ENCODE measurements around the gene VPS8.
"Not testable (repeated sequence)": the region's sequence is repeated elsewhere in the genome, so short reads cannot be mapped to it uniquely, and the experiment has no call there.

The VPS8 gene

DNA sequence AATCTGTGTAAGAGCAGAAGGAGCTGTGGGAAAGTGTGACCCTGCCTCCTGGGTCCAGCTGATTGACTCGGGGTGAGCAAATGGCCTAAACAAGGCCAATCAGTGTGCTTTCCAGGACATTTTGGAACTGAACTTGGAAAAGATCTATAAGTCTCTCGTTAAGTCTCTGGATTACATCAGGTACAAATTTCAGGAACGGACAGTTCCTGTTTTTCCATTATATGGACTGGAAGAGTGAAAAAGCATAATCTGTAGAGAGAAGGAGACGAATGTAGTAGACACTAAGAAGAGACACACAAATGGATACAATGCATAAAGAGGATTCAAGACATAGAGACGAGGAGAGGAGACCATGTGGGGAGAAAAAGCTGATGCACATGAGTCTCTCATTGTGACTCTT is 173.6 kb downstream of the VPS8 start:
- CTCF ChIA-PET = no interaction called here
- TF ChIP-seq BHLHE40 (IDR thresholded peaks at IDR 0.05; ENCODE audit: borderline replicate concordance) (no peak), SP1 (IDR thresholded peaks at IDR 0.05) (no peak), FOXA1 (IDR thresholded peaks at IDR 0.05) (no peak), SUZ12 (IDR thresholded peaks at IDR 0.05) (no peak), ELF4 (IDR thresholded peaks at IDR 0.05) (no peak), CTBP1 (IDR thresholded peaks at IDR 0.05; ENCODE audit: borderline replicate concordance) (no peak), LEF1 (IDR thresholded peaks at IDR 0.05; ENCODE audit: borderline replicate concordance) (no peak), FOXK2 (IDR thresholded peaks at IDR 0.05) (no peak), HDGF (IDR thresholded peaks at IDR 0.05; ENCODE audit: borderline replicate concordance) (no peak), ZNF384 (IDR thresholded peaks at IDR 0.05) (no peak), TARDBP (IDR thresholded peaks at IDR 0.05) (no peak), NFRKB (IDR thresholded peaks at IDR 0.05) (no peak)
- TF ChIP-seq, protein P1, sequence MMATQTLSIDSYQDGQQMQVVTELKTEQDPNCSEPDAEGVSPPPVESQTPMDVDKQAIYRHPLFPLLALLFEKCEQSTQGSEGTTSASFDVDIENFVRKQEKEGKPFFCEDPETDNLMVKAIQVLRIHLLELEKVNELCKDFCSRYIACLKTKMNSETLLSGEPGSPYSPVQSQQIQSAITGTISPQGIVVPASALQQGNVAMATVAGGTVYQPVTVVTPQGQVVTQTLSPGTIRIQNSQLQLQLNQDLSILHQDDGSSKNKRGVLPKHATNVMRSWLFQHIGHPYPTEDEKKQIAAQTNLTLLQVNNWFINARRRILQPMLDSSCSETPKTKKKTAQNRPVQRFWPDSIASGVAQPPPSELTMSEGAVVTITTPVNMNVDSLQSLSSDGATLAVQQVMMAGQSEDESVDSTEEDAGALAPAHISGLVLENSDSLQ (IDR thresholded peaks at IDR 0.05) = no peak
- POLR2A ChIA-PET = no interaction called here
- DNase-seq (ENCODE audit: extremely low spot score) = no peak

DNA sequence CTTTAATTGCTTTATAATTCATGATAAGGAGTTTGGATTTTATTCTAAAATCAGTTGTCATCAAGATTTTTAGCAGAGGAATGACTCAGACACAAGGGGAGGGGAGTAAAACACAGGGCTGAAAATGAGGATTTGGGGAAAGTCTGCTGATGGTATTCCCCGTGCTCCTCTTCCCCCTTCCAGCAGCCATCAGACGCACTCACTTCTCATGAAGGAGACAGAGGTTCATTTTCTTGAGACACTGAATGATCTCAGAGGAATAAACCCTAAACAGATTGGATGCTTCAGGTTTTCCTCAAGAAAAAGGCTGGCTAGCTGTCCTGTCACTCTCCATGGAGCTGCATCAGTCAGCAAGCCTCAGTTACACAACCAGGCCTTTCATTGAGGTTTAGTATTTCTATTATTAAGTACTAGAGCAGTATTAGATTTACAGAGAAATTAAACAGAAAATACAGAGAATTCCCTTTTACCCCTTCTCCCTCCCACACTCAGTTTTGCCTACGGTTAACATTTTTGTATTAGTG is 174.5 kb downstream of the VPS8 start:
- TF ChIP-seq LEF1 (IDR thresholded peaks at IDR 0.05; ENCODE audit: borderline replicate concordance) (no peak), TARDBP (IDR thresholded peaks at IDR 0.05) (no peak), BHLHE40 (IDR thresholded peaks at IDR 0.05; ENCODE audit: borderline replicate concordance) (no peak), ZNF384 (IDR thresholded peaks at IDR 0.05) (no peak), HDGF (IDR thresholded peaks at IDR 0.05; ENCODE audit: borderline replicate concordance) (no peak), FOXK2 (IDR thresholded peaks at IDR 0.05) (no peak), SUZ12 (IDR thresholded peaks at IDR 0.05) (no peak), FOXM1 (IDR thresholded peaks at IDR 0.05; ENCODE audit: borderline replicate concordance) (no peak), ELF4 (IDR thresholded peaks at IDR 0.05) (no peak), FOXA1 (IDR thresholded peaks at IDR 0.05) (no peak), ARNT (IDR thresholded peaks at IDR 0.05) (no peak), NFRKB (IDR thresholded peaks at IDR 0.05) (no peak)
- DNase-seq (ENCODE audit: extremely low spot score) = no peak
- CTCF ChIA-PET = no interaction called here
- POLR2A ChIA-PET = no interaction called here

DNA sequence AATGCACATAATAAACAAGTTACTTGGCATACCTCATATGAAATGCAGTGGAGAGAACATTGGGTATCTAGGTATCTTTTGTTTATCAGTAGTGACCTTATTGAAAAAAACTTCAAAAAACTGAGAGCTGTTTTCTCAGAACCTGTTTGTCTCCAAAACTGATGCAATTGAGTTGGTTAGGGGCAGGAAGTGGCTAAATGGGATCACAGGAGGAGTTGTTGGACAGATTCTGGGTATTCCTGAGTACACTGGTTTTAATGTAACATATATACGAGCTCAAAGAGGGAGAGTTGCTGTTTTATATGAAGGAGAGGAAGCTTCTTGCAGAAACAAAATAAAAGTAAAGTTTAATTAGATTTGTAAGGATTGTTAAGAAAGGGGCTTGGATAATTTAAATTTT is 181.4 kb downstream of the VPS8 start:
- ChIA-PET POLR2A (no interaction called here), CTCF (no interaction called here)
- DNase-seq (ENCODE audit: extremely low spot score) = no peak
- no peak for TF ChIP-seq LEF1 (IDR thresholded peaks at IDR 0.05; ENCODE audit: borderline replicate concordance)

DNA sequence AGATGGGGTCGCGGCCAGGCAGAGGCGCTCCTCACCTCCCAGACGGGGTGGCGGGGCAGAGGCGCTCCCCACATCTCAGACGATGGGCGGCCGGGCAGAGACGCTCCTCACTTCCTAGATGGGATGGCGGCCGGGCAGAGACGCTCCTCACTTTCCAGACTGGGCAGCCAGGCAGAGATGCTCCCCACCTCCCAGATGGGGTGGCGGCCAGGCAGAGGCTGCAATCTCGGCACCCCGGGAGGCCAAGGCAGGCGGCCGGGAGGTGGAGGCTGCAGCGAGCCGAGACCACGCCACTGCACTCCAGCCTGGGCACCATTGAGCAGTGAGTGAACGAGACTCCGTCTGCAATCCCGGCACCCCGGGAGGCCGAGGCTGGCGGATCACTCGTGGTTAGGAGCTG is 191.9 kb downstream of the VPS8 start:
- DNase-seq (ENCODE audit: extremely low spot score); POLR2A ChIA-PET; CTCF ChIA-PET: not testable (repeated sequence)

DNA sequence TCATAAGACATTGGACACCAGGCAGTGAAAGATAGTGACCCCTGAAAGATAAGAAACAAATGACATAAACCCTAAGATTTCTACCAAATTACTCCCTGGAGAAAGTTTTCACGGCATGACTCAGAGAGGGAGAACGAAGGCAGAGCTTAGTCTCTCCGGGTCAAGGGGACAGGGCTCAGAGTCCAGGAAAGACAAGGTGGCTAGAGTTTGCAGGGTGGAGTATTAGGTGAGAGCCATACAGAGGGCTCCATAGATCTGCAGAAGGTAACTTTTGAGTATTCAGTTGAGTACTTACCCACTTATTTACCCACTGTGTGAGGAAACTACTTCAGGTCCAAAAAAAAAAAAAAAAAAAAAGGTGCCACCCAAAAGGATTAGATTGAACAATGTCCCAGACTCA is 197.7 kb downstream of the VPS8 start:
- DNase-seq (ENCODE audit: extremely low spot score) = no peak
- ChIA-PET CTCF (interaction anchor here (0.6 kb wide), 1 partner anchor 20 kb away, joined by 3 read pairs; no protein-coding TSS in a partner anchor), POLR2A (no interaction called here)
- no peak for TF ChIP-seq FOXM1 (IDR thresholded peaks at IDR 0.05; ENCODE audit: borderline replicate concordance)
- no peak for TF ChIP-seq TARDBP (IDR thresholded peaks at IDR 0.05)
- TF ChIP-seq L3MBTL2 (conservative IDR thresholded peaks at IDR 0.05) = no peak
- no peak for TF ChIP-seq LEF1 (IDR thresholded peaks at IDR 0.05; ENCODE audit: borderline replicate concordance)
- no peak for TF ChIP-seq FOXA1 (IDR thresholded peaks at IDR 0.05)
- TF ChIP-seq FOXK2 (IDR thresholded peaks at IDR 0.05) = no peak
- TF ChIP-seq ARNT (IDR thresholded peaks at IDR 0.05) = no peak
- no peak for TF ChIP-seq ZNF384 (IDR thresholded peaks at IDR 0.05)
- no peak for TF ChIP-seq NFRKB (IDR thresholded peaks at IDR 0.05)
- TF ChIP-seq ELF4 (IDR thresholded peaks at IDR 0.05) = no peak
- TF ChIP-seq BHLHE40 (IDR thresholded peaks at IDR 0.05; ENCODE audit: borderline replicate concordance) = no peak
- TF ChIP-seq SUZ12 (IDR thresholded peaks at IDR 0.05) = no peak

DNA sequence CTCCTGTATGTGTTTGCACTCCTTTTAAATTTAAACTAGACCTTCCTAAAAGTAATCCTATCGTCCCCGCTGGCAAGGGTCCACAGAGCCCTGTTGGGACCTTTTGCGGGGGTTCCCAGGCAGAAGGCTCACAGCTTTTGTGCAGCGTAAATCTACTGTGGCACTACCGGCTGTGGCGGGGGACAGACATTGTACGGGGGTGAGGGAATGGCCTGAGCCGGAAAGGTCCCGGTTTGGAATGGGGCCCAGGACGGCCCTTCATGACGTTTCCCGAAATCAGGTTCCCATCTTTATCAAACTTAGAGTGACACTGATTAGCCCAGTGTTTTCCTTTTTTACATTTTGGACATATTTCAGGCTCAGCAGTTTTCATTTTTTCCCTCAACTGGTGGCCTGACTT is 205.6 kb downstream of the VPS8 start:
- POLR2A ChIA-PET; CTCF ChIA-PET; DNase-seq (ENCODE audit: extremely low spot score): not testable (repeated sequence)

DNA sequence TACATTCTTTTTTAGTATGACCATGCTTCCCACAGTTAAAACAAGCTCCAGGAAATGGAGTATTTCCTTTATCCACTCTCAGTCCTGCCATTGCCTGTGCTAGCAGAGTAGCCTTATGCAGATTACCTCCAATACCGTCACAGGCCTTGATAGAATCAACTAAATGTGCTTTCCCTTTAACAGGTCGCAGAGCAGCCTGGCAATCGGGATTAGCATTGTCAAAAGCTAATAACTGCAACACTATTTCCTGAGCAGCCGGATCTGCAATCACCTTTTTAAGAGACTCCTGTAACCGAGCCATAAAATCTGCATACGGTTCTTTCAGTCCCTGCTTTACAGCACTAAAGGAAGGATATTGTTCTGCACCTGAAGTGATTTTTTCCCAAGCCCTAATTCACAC is 206.0 kb downstream of the VPS8 start:
- CTCF ChIA-PET; POLR2A ChIA-PET; DNase-seq (ENCODE audit: extremely low spot score): not testable (repeated sequence)

DNA sequence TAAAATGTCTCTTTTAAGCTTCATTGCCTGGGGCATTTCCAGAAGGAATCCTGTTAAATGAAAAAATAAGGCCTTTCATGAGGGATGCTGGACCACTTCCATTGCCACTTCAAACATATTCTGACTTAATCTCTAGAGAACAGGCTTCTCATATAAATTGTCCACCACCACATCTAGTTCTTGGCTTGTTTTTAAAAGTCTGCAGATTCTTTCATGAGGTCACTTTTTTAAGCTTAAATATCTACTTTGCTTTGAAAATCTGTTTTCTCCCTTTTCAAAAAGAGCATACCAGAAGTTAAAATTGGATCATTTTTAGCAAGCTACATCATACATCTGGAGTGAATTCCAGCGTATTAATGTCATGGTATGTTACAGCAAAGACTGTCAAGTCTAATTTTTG is 209.3 kb downstream of the VPS8 start:
- POLR2A ChIA-PET = no interaction called here
- DNase-seq (ENCODE audit: extremely low spot score) = no peak
- CTCF ChIA-PET = no interaction called here
- TF ChIP-seq SP1 (IDR thresholded peaks at IDR 0.05) (no peak), ELF4 (IDR thresholded peaks at IDR 0.05) (no peak), FOXA1 (IDR thresholded peaks at IDR 0.05) (no peak), NFRKB (IDR thresholded peaks at IDR 0.05) (no peak), ARNT (IDR thresholded peaks at IDR 0.05) (no peak), TARDBP (IDR thresholded peaks at IDR 0.05) (no peak), HDGF (IDR thresholded peaks at IDR 0.05; ENCODE audit: borderline replicate concordance) (no peak), ZNF384 (IDR thresholded peaks at IDR 0.05) (no peak)
- TF ChIP-seq, protein P1 (IDR thresholded peaks at IDR 0.05) = no peak

All from HEK293T (cell line).